Measurements from ENCODE around the gene RPS6KA5. TPM values are rescaled to one million over a fixed set of nuclear protein-coding genes. Genes with fewer than 3 reads are reported as not detected.

RPS6KA5 gene
- total and polyA plus RNA-seq, 9 of the 15 experiments (the other 6 are each of a cell fraction or from before 2014, with no cell fraction given) = 0.88 to 7.7 (median 4.7) TPM

- TF ChIP-seq CHD4 (IDR thresholded peaks at IDR 0.05; ENCODE audit: insufficient read depth, insufficient replicate concordance, low read depth, low read length, poor library complexity, severe bottlenecking) (peak; percentile 76), SMARCA5 (IDR thresholded peaks at IDR 0.05) (peak; percentile 25; the same call in 1 of the 2 replicates), HDAC2 (IDR thresholded peaks at IDR 0.05) (peak; percentile 76; the same call in 1 of the 2 replicates), CBX1 (IDR thresholded peaks at IDR 0.05; ENCODE audit: low read depth) (peak; percentile 38; the same call in 1 of the 2 replicates), BACH1 (tag; IDR thresholded peaks at IDR 0.05) (no peak), BRF1 (IDR thresholded peaks at IDR 0.05; ENCODE audit: borderline replicate concordance, extremely low read depth, insufficient read length) (no peak), ADNP (tag; IDR thresholded peaks at IDR 0.05) (peak; percentile 81), RREB1 (CRISPR knock-in tag; IDR thresholded peaks at IDR 0.05) (no peak), RBM25 (IDR thresholded peaks at IDR 0.05; ENCODE audit: low read depth, low read length, severe bottlenecking) (peak; percentile 84), RCOR1 (IDR thresholded peaks at IDR 0.05; ENCODE audit: borderline replicate concordance in 1 of 2, low read depth in 2 of 2, low read length in 2 of 2) (peak in 1 of 2 experiments; percentile 44; a peak in 1 of 4 replicates), ERF (CRISPR knock-in tag; IDR thresholded peaks at IDR 0.05) (no peak), ZNF830 (CRISPR knock-in tag; IDR thresholded peaks at IDR 0.05) (no peak), EGR1 (conservative IDR thresholded peaks at IDR 0.05) (no peak), ESRRA (IDR thresholded peaks at IDR 0.05; ENCODE audit: borderline replicate concordance, low read depth) (peak; percentile 97), IRF2 (CRISPR knock-in tag; IDR thresholded peaks at IDR 0.05) (no peak), KDM1A (IDR thresholded peaks at IDR 0.05) (peak; percentile 50 to 75), ZNF217 (CRISPR knock-in tag; IDR thresholded peaks at IDR 0.05) (no peak), BCOR (IDR thresholded peaks at IDR 0.05) (peak; percentile 82), CBX3 (IDR thresholded peaks at IDR 0.05; ENCODE audit: borderline replicate concordance in 1 of 2, low read length in 2 of 2) (0 out of 3 replicates have a peak, but pooled peaks of 1 of the 2 experiments have one; percentile 34), MCM3 (IDR thresholded peaks at IDR 0.05) (no peak)
- POLR2A ChIA-PET = no interaction called here
- intact Hi-C loops (cut with micrococcal nuclease) = loop anchor here (10.0 kb wide), 1 partner anchor 238 kb away; no protein-coding TSS in a partner anchor
These were observed 153.3 kb downstream of the RPS6KA5 start for GRCh38 chr14:90907178-90907577.

More at GRCh38 chr14:90907178-90907577, 153.3 kb downstream of the RPS6KA5 start:
- H3K9me1 ChIP-seq (ENCODE audit: control insufficient read depth, insufficient read depth, low read length) = no peaks in the 10 kb centered on the region
- no peaks in the 10 kb centered on the region for H3K79me2 ChIP-seq (ENCODE audit: control insufficient read depth, insufficient read depth, low read length)
- ATAC-seq (no peak), DNase-seq (ENCODE audit: extremely low read depth in 1 of 4, low spot score in 3 of 4) (no peak), FAIRE-seq (no peak)
- no peaks in the 10 kb centered on the region; a peak in 1 of 5 replicates for H3K4me1 ChIP-seq (replicated peaks in 1 of 2; ENCODE audit: control insufficient read depth in 2 of 2, insufficient read depth in 2 of 2, low read length in 2 of 2)
- H3K36me3 ChIP-seq (ENCODE audit: control insufficient read depth, insufficient read depth, low read length) = no peaks in the 10 kb centered on the region
- no peak overlapping the region for H3K4me2 ChIP-seq (ENCODE audit: insufficient read depth, low read length)
- H3K4me3 ChIP-seq = no peak overlapping the region
- 72% methylated on average over 3 of the region's 3 CpGs for WGBS (ENCODE audit: insufficient coverage, low coverage, missing lambda C conversion rate)
- CTCF ChIA-PET (ENCODE audit: low intra/inter-chr PET ratio) = no interaction called here
- H3K9ac ChIP-seq (ENCODE audit: insufficient read depth in 1 of 2, low read depth in 2 of 2, low read length in 2 of 2) = no peak overlapping the region
- in situ Hi-C loops (cut with MboI) = no loop called here
- H4K20me1 ChIP-seq (replicated peaks; ENCODE audit: control insufficient read depth, insufficient read depth, low read length) = no peaks in the 10 kb centered on the region
- no TSS peak for BruUV-seq (replicated peaks)
- no peaks in the 10 kb centered on the region for H3K27me3 ChIP-seq (ENCODE audit: control insufficient read depth in 2 of 2, insufficient read depth in 2 of 2, low read length in 2 of 2)
- no peaks in the 10 kb centered on the region for H3K9me3 ChIP-seq (replicated peaks; ENCODE audit: control insufficient read depth, insufficient read depth, low read depth, low read length)
- no peak overlapping the region for H2AFZ ChIP-seq (ENCODE audit: low read depth, low read length)
- H3K27ac ChIP-seq (ENCODE audit: extremely low read depth, low read depth, low read length) = no peak overlapping the region
